Measurements from ENCODE around the gene OR1K1. TPM values are rescaled to one million over a fixed set of nuclear protein-coding genes. Genes with fewer than 3 reads are reported as not detected.
A peak's percentile ranks its signal among the peaks of the same experiment; 100 is the strongest.

The OR1K1 gene
- total and polyA plus RNA-seq, 2 of the 13 experiments (the other 11 are each of a cell fraction or from before 2014, with no cell fraction given): not detected

GRCh38 chr9:122800066-122801060 is at the start of gene OR1K1 (continued):
- no peak for TF ChIP-seq STAT6 (CRISPR knock-in tag; IDR thresholded peaks at IDR 0.05; ENCODE audit: borderline replicate concordance)
- TF ChIP-seq MAFF (IDR thresholded peaks at IDR 0.05; ENCODE audit: low read depth, low read length): no peak
- TF ChIP-seq HDAC6 (IDR thresholded peaks at IDR 0.05; ENCODE audit: low read depth, low read length): no peak
- no peak for TF ChIP-seq ZNF30 (CRISPR knock-in tag; IDR thresholded peaks at IDR 0.05)
- no peak for TF ChIP-seq PHF21A (CRISPR knock-in tag; IDR thresholded peaks at IDR 0.05)
- TF ChIP-seq ZNF746 (CRISPR knock-in tag; IDR thresholded peaks at IDR 0.05): no peak

- no peaks in the 10 kb centered on the region for H3K4me1 ChIP-seq (ENCODE audit: insufficient read depth, low read length)
- in situ Hi-C loops (cut with HindIII; ENCODE audit: extremely low pct_ligation_motif_present, low pct_unique_long_range_greater_than_20kb) (no loop called here), intact Hi-C loops (cut with micrococcal nuclease; ENCODE audit: unreplicated experiment) (no loop called here)
- H3K79me2 ChIP-seq (ENCODE audit: insufficient read depth, low read length): no peaks in the 10 kb centered on the region
- CTCF ChIA-PET (ENCODE audit: low intra/inter-chr PET ratio, low total read pairs): no interaction called here
- H3K4me3 ChIP-seq (replicated peaks in 1 of 3; ENCODE audit: insufficient read depth in 1 of 3, low read depth in 2 of 3, low read length in 3 of 3): no peak overlapping the region
- H4K20me1 ChIP-seq (ENCODE audit: insufficient read depth, low read length): no peaks in the 10 kb centered on the region
- H3K27ac ChIP-seq (ENCODE audit: extremely low read length, insufficient read depth, low read length): no peak overlapping the region
- 0 out of 5 replicates have a peak, but pooled peaks cover 0 to 3% of the 10 kb centered on the region in 2 experiments for H3K27me3 ChIP-seq (ENCODE audit: control insufficient read depth in 1 of 2, insufficient read depth in 2 of 2, low read length in 2 of 2)
- DNase-seq (ENCODE audit: low spot score): no peak
- POLR2A ChIA-PET: no interaction called here
- BruUV-seq (replicated peaks): no TSS peak
- no peak overlapping the region for H3K4me2 ChIP-seq (ENCODE audit: low read depth, low read length)
- TF ChIP-seq TEAD3 (CRISPR knock-in tag; optimal IDR thresholded peaks at IDR 0.05; ENCODE audit: borderline replicate concordance) (no peak), TIGD3 (CRISPR knock-in tag; IDR thresholded peaks at IDR 0.05; ENCODE audit: borderline replicate concordance) (no peak), ZNF430 (CRISPR knock-in tag; IDR thresholded peaks at IDR 0.05) (no peak), ZNF317 (CRISPR knock-in tag; IDR thresholded peaks at IDR 0.05) (peak; percentile 89), GATA4 (IDR thresholded peaks at IDR 0.05; ENCODE audit: borderline replicate concordance, low read depth) (no peak), ZNF180 (CRISPR knock-in tag; IDR thresholded peaks at IDR 0.05; ENCODE audit: borderline replicate concordance, low read depth) (no peak), RFXANK (CRISPR knock-in tag; IDR thresholded peaks at IDR 0.05) (no peak)
- WGBS (ENCODE audit: low lambda C conversion rate): 1% methylated on average over 2 of the region's 2 CpGs
- no peak overlapping the region for H2AFZ ChIP-seq (ENCODE audit: low read length)
- FAIRE-seq: no peak
- no peaks in the 10 kb centered on the region for H3K36me3 ChIP-seq (replicated peaks in 1 of 2; ENCODE audit: control insufficient read depth in 1 of 2, insufficient read depth in 2 of 2, low read length in 2 of 2)
- H3K9me3 ChIP-seq (ENCODE audit: low read length): peaks cover 12% of the 10 kb centered on the region; the same call in 1 of the 2 replicates
- no peak for ATAC-seq
- H3K9ac ChIP-seq (ENCODE audit: insufficient read depth, low read depth, low read length): no peak overlapping the region
Observed at GRCh38 chr9:122754825-122755224, 45.1 kb upstream of the OR1K1 start.

Measured in HepG2 (cell line).